Measurements from ENCODE around the gene SCAP.

SCAP gene

GRCh38 chr3:47425959-47426358 lies 49.8 kb downstream of the SCAP start:
- H3K27ac ChIP-seq (ENCODE audit: low read depth, low read length), result no peak overlapping the region
- no peaks in the 10 kb centered on the region for H3K27me3 ChIP-seq (ENCODE audit: low read length)
- no peaks in the 10 kb centered on the region for H4K20me1 ChIP-seq (ENCODE audit: low read depth, low read length)
- no peak overlapping the region for H3K9ac ChIP-seq (ENCODE audit: low read length)
- no peak for TF ChIP-seq EZH2phosphoT487 (conservative IDR thresholded peaks at IDR 0.05; ENCODE audit: low read length)
- TF ChIP-seq CTCF (IDR thresholded peaks at IDR 0.05; ENCODE audit: insufficient read depth, low read length, poor library complexity, severe bottlenecking), result no peak
- H2AFZ ChIP-seq (ENCODE audit: low read depth, low read length, severe bottlenecking), result no peak overlapping the region
- H3F3A ChIP-seq (ENCODE audit: insufficient read depth), result 0 out of 2 replicates have a peak, but pooled peaks cover 5% of the 10 kb centered on the region
- H3K36me3 ChIP-seq (ENCODE audit: low read length), result no peaks in the 10 kb centered on the region
- H3K9me2 ChIP-seq (replicated peaks; ENCODE audit: insufficient read depth, low read length), result no peaks in the 10 kb centered on the region
- no peak overlapping the region for H3K4me3 ChIP-seq (ENCODE audit: insufficient read depth, low read length, poor library complexity, severe bottlenecking)
- no peaks in the 10 kb centered on the region for H3K79me2 ChIP-seq (ENCODE audit: insufficient read depth, low read length)
- no peaks in the 10 kb centered on the region for H3K9me3 ChIP-seq (ENCODE audit: insufficient read depth, low read length)
- no peak overlapping the region for H3K4me2 ChIP-seq (ENCODE audit: low read depth, low read length, poor library complexity, severe bottlenecking)

GRCh38 chr3:47425383-47425778 lies 50.4 kb downstream of the SCAP start:
- no peak for TF ChIP-seq CTCF (IDR thresholded peaks at IDR 0.05; ENCODE audit: insufficient read depth, low read length, poor library complexity, severe bottlenecking)
- no peak for TF ChIP-seq EZH2phosphoT487 (conservative IDR thresholded peaks at IDR 0.05; ENCODE audit: low read length)
- Histone ChIP-seq H3F3A (ENCODE audit: insufficient read depth) (0 out of 2 replicates have a peak, but pooled peaks cover 5% of the 10 kb centered on the region), H3K9me3 (ENCODE audit: insufficient read depth, low read length) (no peaks in the 10 kb centered on the region), H3K4me3 (ENCODE audit: insufficient read depth, low read length, poor library complexity, severe bottlenecking) (no peak overlapping the region), H3K9ac (ENCODE audit: low read length) (no peak overlapping the region), H3K27ac (ENCODE audit: low read depth, low read length) (no peak overlapping the region), H3K79me2 (ENCODE audit: insufficient read depth, low read length) (no peaks in the 10 kb centered on the region), H2AFZ (ENCODE audit: low read depth, low read length, severe bottlenecking) (no peak overlapping the region), H4K20me1 (ENCODE audit: low read depth, low read length) (no peaks in the 10 kb centered on the region), H3K27me3 (ENCODE audit: low read length) (no peaks in the 10 kb centered on the region), H3K9me2 (replicated peaks; ENCODE audit: insufficient read depth, low read length) (no peaks in the 10 kb centered on the region), H3K4me2 (ENCODE audit: low read depth, low read length, poor library complexity, severe bottlenecking) (no peak overlapping the region), H3K36me3 (ENCODE audit: low read length) (no peaks in the 10 kb centered on the region)

- no peaks in the 10 kb centered on the region for H4K20me1 ChIP-seq (ENCODE audit: low read depth, low read length)
- no peaks in the 10 kb centered on the region for H3K36me3 ChIP-seq (ENCODE audit: low read length)
- no peaks in the 10 kb centered on the region for H3K27me3 ChIP-seq (ENCODE audit: low read length)
- H2AFZ ChIP-seq (ENCODE audit: low read depth, low read length, severe bottlenecking), result no peak overlapping the region
- no peak overlapping the region for H3K4me3 ChIP-seq (ENCODE audit: insufficient read depth, low read length, poor library complexity, severe bottlenecking)
- H3K9me2 ChIP-seq (replicated peaks; ENCODE audit: insufficient read depth, low read length), result no peaks in the 10 kb centered on the region
- TF ChIP-seq CTCF (IDR thresholded peaks at IDR 0.05; ENCODE audit: insufficient read depth, low read length, poor library complexity, severe bottlenecking) (no peak), EZH2phosphoT487 (conservative IDR thresholded peaks at IDR 0.05; ENCODE audit: low read length) (no peak)
- no peak overlapping the region for H3K27ac ChIP-seq (ENCODE audit: low read depth, low read length)
- H3K9ac ChIP-seq (ENCODE audit: low read length), result no peak overlapping the region
- H3K79me2 ChIP-seq (ENCODE audit: insufficient read depth, low read length), result no peaks in the 10 kb centered on the region
- H3F3A ChIP-seq (ENCODE audit: insufficient read depth), result 0 out of 2 replicates have a peak, but pooled peaks cover 5% of the 10 kb centered on the region
- no peaks in the 10 kb centered on the region for H3K9me3 ChIP-seq (ENCODE audit: insufficient read depth, low read length)
- H3K4me2 ChIP-seq (ENCODE audit: low read depth, low read length, poor library complexity, severe bottlenecking), result no peak overlapping the region
Measured at GRCh38 chr3:47424434-47425382, 51.0 kb downstream of the SCAP start.
